BLaER1 treated with 17β-estradiol and CSF1 and Interleukin-3, amounts not matched to agents 10 nM and 100 nM (cell line): ENCODE measurements around the gene MEI1.
A peak's percentile ranks its signal among the peaks of the same experiment; 100 is the strongest.

Experiments used
- H3K27ac ChIP-seq, 11 experiments: shearing (Covaris generic); formaldehyde crosslinking; 2 replicates each; pipeline ENCODE4 v1.8.1; 2022
- H3K27me3 ChIP-seq, 11 experiments: shearing (Covaris generic); formaldehyde crosslinking; 2 replicates each; pipeline ENCODE4 v1.8.1; 2022
- H3K36me3 ChIP-seq, 11 experiments: shearing (Covaris generic); formaldehyde crosslinking; 2 replicates each; pipeline ENCODE4 v1.8.1; 2022
- H3K4me1 ChIP-seq, 10 experiments: shearing (Covaris generic); formaldehyde crosslinking; 2 replicates each; pipeline ENCODE4 v1.8.1; 2022
- H3K4me2 ChIP-seq, 11 experiments: shearing (Covaris generic); formaldehyde crosslinking; 2 replicates each; pipeline ENCODE4 v1.8.1; 2022
- H3K4me3 ChIP-seq, 10 experiments: shearing (Covaris generic); formaldehyde crosslinking; 2 replicates each; pipeline ENCODE4 v1.8.1; 2022
- H3K9ac ChIP-seq, 11 experiments: shearing (Covaris generic); formaldehyde crosslinking; 2 replicates each; pipeline ENCODE4 v1.8.1; 2022
- H3K9me3 ChIP-seq, 11 experiments: shearing (Covaris generic); formaldehyde crosslinking; replicated peaks in 1 of 11; 2 replicates each; pipeline ENCODE4 v1.8.1; 2022
- H4K20me1 ChIP-seq, 11 experiments: shearing (Covaris generic); formaldehyde crosslinking; 2 replicates each; pipeline ENCODE4 v1.8.1; 2022
- Cebpa-rat ChIP-seq, 11 experiments: shearing (Covaris generic); IDR thresholded peaks; 2 replicates each; pipeline ENCODE4 v1.8.1; 2022

The MEI1 gene

GRCh38 chr22:41822317-41823057 lies 123.2 kb downstream of the MEI1 start:
- Histone ChIP-seq H3K27ac (peak overlapping the region in 4 of 11 experiments; percentile 10 to 45 (median 32); a peak in 5 of 22 replicates), H3K9ac (peak overlapping the region in 3 of 11 experiments; percentile 7 to 15 (median 12); a peak in 2 of 22 replicates), H4K20me1 (peaks cover 0 to 14% (median 7%) of the 10 kb centered on the region in 11 experiments; a peak in 6 of 22 replicates), H3K36me3 (peaks cover 10 to 60% (median 40%) of the 10 kb centered on the region in 11 experiments; a peak in 20 of 22 replicates), H3K4me2 (peak overlapping the region in 1 of 11 experiments; percentile 11; a peak in 1 of 22 replicates), H3K9me3 (no peaks in the 10 kb centered on the region), H3K27me3 (no peaks in the 10 kb centered on the region), H3K4me1 (peaks cover 24 to 46% (median 36%) of the 10 kb centered on the region in 10 experiments), H3K4me3 (no peak overlapping the region)
- no peak for TF ChIP-seq Cebpa-rat (IDR thresholded peaks at IDR 0.05)

GRCh38 chr22:41823797-41824196 lies 124.5 kb downstream of the MEI1 start:
- Histone ChIP-seq H3K27ac (peak overlapping the region in 1 of 11 experiments; percentile 32; a peak in 1 of 22 replicates), H3K36me3 (peaks cover 6 to 49% (median 37%) of the 10 kb centered on the region in 11 experiments; a peak in 20 of 22 replicates), H3K4me2 (no peak overlapping the region), H4K20me1 (peaks cover 0 to 14% (median 7%) of the 10 kb centered on the region in 11 experiments; a peak in 6 of 22 replicates), H3K9me3 (no peaks in the 10 kb centered on the region), H3K4me3 (no peak overlapping the region), H3K4me1 (peaks cover 27 to 48% (median 38%) of the 10 kb centered on the region in 10 experiments), H3K9ac (peak overlapping the region in 2 of 11 experiments; percentile 35 to 46; a peak in 4 of 22 replicates), H3K27me3 (no peaks in the 10 kb centered on the region)
- TF ChIP-seq Cebpa-rat (IDR thresholded peaks at IDR 0.05): no peak

GRCh38 chr22:41825376-41825775 lies 126.1 kb downstream of the MEI1 start:
- no peak for TF ChIP-seq Cebpa-rat (IDR thresholded peaks at IDR 0.05)
- Histone ChIP-seq H3K4me3 (no peak overlapping the region), H3K36me3 (peaks cover 6 to 39% (median 29%) of the 10 kb centered on the region in 11 experiments; a peak in 17 of 22 replicates), H4K20me1 (peaks cover 0 to 14% (median 7%) of the 10 kb centered on the region in 11 experiments; a peak in 5 of 22 replicates), H3K9me3 (no peaks in the 10 kb centered on the region), H3K4me2 (peak overlapping the region in 7 of 11 experiments; percentile 23 to 57 (median 40); a peak in 6 of 22 replicates), H3K4me1 (peaks cover 35 to 58% (median 45%) of the 10 kb centered on the region in 10 experiments), H3K27me3 (no peaks in the 10 kb centered on the region), H3K9ac (peak overlapping the region in 4 of 11 experiments; percentile 14 to 52 (median 26); a peak in 8 of 22 replicates), H3K27ac (peak overlapping the region in 7 of 11 experiments; percentile 4 to 42 (median 13); a peak in 3 of 22 replicates)

- TF ChIP-seq Cebpa-rat (IDR thresholded peaks at IDR 0.05): no peak
- no peak overlapping the region for H3K4me2 ChIP-seq
- H3K4me1 ChIP-seq: peaks cover 35 to 58% (median 45%) of the 10 kb centered on the region in 10 experiments
- H3K9ac ChIP-seq: peak overlapping the region in 1 of 11 experiments; percentile 52; a peak in 5 of 22 replicates
- peak overlapping the region in 5 of 11 experiments; percentile 11 to 42 (median 21); a peak in 3 of 22 replicates for H3K27ac ChIP-seq
- peaks cover 0 to 14% (median 7%) of the 10 kb centered on the region in 11 experiments; a peak in 5 of 22 replicates for H4K20me1 ChIP-seq
- peaks cover 6 to 36% (median 29%) of the 10 kb centered on the region in 11 experiments; a peak in 17 of 22 replicates for H3K36me3 ChIP-seq
- H3K9me3 ChIP-seq: no peaks in the 10 kb centered on the region
- no peaks in the 10 kb centered on the region for H3K27me3 ChIP-seq
- H3K4me3 ChIP-seq: no peak overlapping the region
Measured at GRCh38 chr22:41826021-41826420, 126.7 kb downstream of the MEI1 start.

GRCh38 chr22:41826430-41827383 lies 127.4 kb downstream of the MEI1 start:
- peak overlapping the region in 1 of 11 experiments; percentile 52; a peak in 3 of 22 replicates for H3K9ac ChIP-seq
- TF ChIP-seq Cebpa-rat (IDR thresholded peaks at IDR 0.05): no peak
- no peaks in the 10 kb centered on the region for H3K27me3 ChIP-seq

GRCh38 chr22:41827671-41828070 lies 128.4 kb downstream of the MEI1 start:
- peaks cover 6 to 36% (median 25%) of the 10 kb centered on the region in 11 experiments; a peak in 17 of 22 replicates for H3K36me3 ChIP-seq
- no peak for TF ChIP-seq Cebpa-rat (IDR thresholded peaks at IDR 0.05)
- no peak overlapping the region for H3K27ac ChIP-seq
- no peak overlapping the region for H3K9ac ChIP-seq
- H3K4me2 ChIP-seq: peak overlapping the region in 2 of 11 experiments; percentile 12 to 26; a peak in 4 of 22 replicates
- no peaks in the 10 kb centered on the region for H3K27me3 ChIP-seq
- no peaks in the 10 kb centered on the region for H3K9me3 ChIP-seq
- H3K4me1 ChIP-seq: peaks cover 39 to 65% (median 48%) of the 10 kb centered on the region in 10 experiments
- H3K4me3 ChIP-seq: no peak overlapping the region
- peaks cover 0 to 2% (median 0%) of the 10 kb centered on the region in 11 experiments; a peak in 1 of 22 replicates for H4K20me1 ChIP-seq

More at GRCh38 chr22:41826430-41827383, 127.4 kb downstream of the MEI1 start:
- peaks cover 6 to 36% (median 29%) of the 10 kb centered on the region in 11 experiments; a peak in 17 of 22 replicates for H3K36me3 ChIP-seq
- peak overlapping the region in 3 of 11 experiments; percentile 13 to 42 (median 21); a peak in 3 of 22 replicates for H3K27ac ChIP-seq
- H4K20me1 ChIP-seq: peaks cover 0 to 12% (median 7%) of the 10 kb centered on the region in 11 experiments; a peak in 5 of 22 replicates
- H3K4me2 ChIP-seq: no peak overlapping the region
- H3K9me3 ChIP-seq: no peaks in the 10 kb centered on the region
- peaks cover 39 to 60% (median 46%) of the 10 kb centered on the region in 10 experiments for H3K4me1 ChIP-seq
- no peak overlapping the region for H3K4me3 ChIP-seq

GRCh38 chr22:41828516-41828915 lies 129.2 kb downstream of the MEI1 start:
- no peaks in the 10 kb centered on the region for H3K27me3 ChIP-seq
- H3K9ac ChIP-seq: no peak overlapping the region
- no peak for TF ChIP-seq Cebpa-rat (IDR thresholded peaks at IDR 0.05)
- H4K20me1 ChIP-seq: peaks cover 0 to 1% (median 0%) of the 10 kb centered on the region in 11 experiments; a peak in 2 of 22 replicates
- no peak overlapping the region for H3K4me3 ChIP-seq
- H3K4me1 ChIP-seq: peaks cover 39 to 65% (median 48%) of the 10 kb centered on the region in 10 experiments
- H3K9me3 ChIP-seq: no peaks in the 10 kb centered on the region
- H3K4me2 ChIP-seq: no peak overlapping the region
- peaks cover 5 to 32% (median 24%) of the 10 kb centered on the region in 11 experiments; a peak in 17 of 22 replicates for H3K36me3 ChIP-seq
- no peak overlapping the region for H3K27ac ChIP-seq

GRCh38 chr22:41830174-41830573 lies 130.9 kb downstream of the MEI1 start:
- no peak overlapping the region for H3K9ac ChIP-seq
- H3K27ac ChIP-seq: peak overlapping the region in 4 of 11 experiments; percentile 3 to 93 (median 60); a peak in 4 of 22 replicates
- TF ChIP-seq Cebpa-rat (IDR thresholded peaks at IDR 0.05): no peak
- peaks cover 41 to 67% (median 46%) of the 10 kb centered on the region in 10 experiments for H3K4me1 ChIP-seq
- H3K4me2 ChIP-seq: peak overlapping the region in 10 of 11 experiments; percentile 22 to 93 (median 87); a peak in 21 of 22 replicates
- H3K9me3 ChIP-seq: no peaks in the 10 kb centered on the region
- peaks cover 0 to 17% (median 14%) of the 10 kb centered on the region in 11 experiments; a peak in 15 of 22 replicates for H4K20me1 ChIP-seq
- no peak overlapping the region for H3K4me3 ChIP-seq
- no peaks in the 10 kb centered on the region for H3K27me3 ChIP-seq
- peaks cover 0 to 27% (median 18%) of the 10 kb centered on the region in 11 experiments; a peak in 17 of 22 replicates for H3K36me3 ChIP-seq
